Adrenal gland (tissue), 12 donors: ENCODE measurements around the gene ADCY5. TPM values are rescaled to one million over a fixed set of nuclear protein-coding genes. Genes with fewer than 3 reads are reported as not detected.

Experiments
- DNase-seq, 7 donors: peaks; one replicate each; pipeline ENCODE4 v3.0.0-alpha.2; 2019 to 2020
- H3K27ac ChIP-seq, 5 donors: fragments of 200-600 bp; sonication (generic) in 4 of 5; 1 replicate in 3 of 5; 2 replicates in 2 of 5; pipeline versions ENCODE4 v1.5.1 to v1.8.0; 2016 to 2020; ENCODE audit warnings: mild to moderate bottlenecking in 1 of 5
- H3K27me3 ChIP-seq: fragments of 200-600 bp; 2 replicates; pipeline ENCODE4 v1.8.0; 2021
- H3K36me3 ChIP-seq, 2 donors: fragments of 200-600 bp; replicated peaks in 1 of 2; 1 replicate in 1 of 2; 2 replicates in 1 of 2; pipeline versions ENCODE4 v1.5.1 to v1.8.0; 2018 to 2022
- H3K4me1 ChIP-seq, 2 donors: fragments of 200-600 bp; replicated peaks in 1 of 2; 1 replicate in 1 of 2; 2 replicates in 1 of 2; pipeline versions ENCODE4 v1.5.1 to v1.8.0; 2018 to 2021
- H3K4me3 ChIP-seq, 4 donors: fragments of 200-600 bp; sonication (generic) in 3 of 4; one replicate each; pipeline ENCODE4 v1.5.1; 2016 to 2018
- H3K9me3 ChIP-seq, 3 donors: fragments of 200-600 bp; sonication (generic) in 1 of 3; replicated peaks in 1 of 3; 1 replicate in 2 of 3; 2 replicates in 1 of 3; pipeline versions ENCODE4 v1.5.1 to v1.8.0; 2016 to 2021
- CTCF ChIP-seq, 6 experiments: fragments of 450-650 bp in 4 of 6; fragments of 200-600 bp in 2 of 6; sonication (generic) in 1 of 6; IDR thresholded peaks; 1 replicate in 5 of 6; 2 replicates in 1 of 6; pipeline versions ENCODE4 v1.5.1 to v1.8.0; 2016 to 2021; ENCODE audit warnings: antibody characterized with exemption in 6 of 6, mild to moderate bottlenecking in 2 of 6, moderate library complexity in 1 of 6
- POLR2A ChIP-seq, 2 donors: fragments of 450-650 bp; IDR thresholded peaks; one replicate each; pipeline ENCODE4 v1.6.1; 2017; ENCODE audit warnings: antibody characterized with exemption in 2 of 2, mild to moderate bottlenecking in 2 of 2, moderate library complexity in 1 of 2
- WGBS, 4 donors: extraction: QIAGEN DNeasy Blood & Tissue Kit in 2 of 4; methylation state at CpG; one replicate each; pipeline versions ENCODE4 v1.1.5 to v1.1.7; 2013 to 2017; 5-methylcytosine and 5-hydroxymethylcytosine counted together
- intact Hi-C, 2 donors: fragments of 100-400 bp; cut with DNase I; formaldehyde crosslinking; loops; one replicate each; pipeline versions ENCODE4 v1.14.1 to v1.15.0; 2022 to 2023
- polyA plus RNA-seq, 3 donors: library from polyadenylated mRNA; stranded (reverse); fragments of 200-250 nt in 2 of 3; fragments of 350-450 nt in 1 of 3; fragmentation: Illumina TruSeq in 1 of 3; extraction: RNeasy Lipid Tissue Mini Kit (QIAGEN cat#74804) in 1 of 3; gene quantifications; one replicate each; pipeline ENCODE4 v1.2.3, GENCODE V29; 2013 to 2014
- total RNA-seq, 9 donors: library from RNA; depleted of rRNA in 4 of 9; stranded (reverse); fragments of >200 nt in 4 of 9; fragments of 120-200 nt in 1 of 9; fragmentation: NEBNext Ultra II Directional in 1 of 9; extraction: Animal tissue kit (Norgen Biotek cat#: 25700) in 1 of 9; gene quantifications; one replicate each; pipeline versions ENCODE4 v1.1.0 to v1.2.4, GENCODE V29; 2013 to 2023
- donor health status: healthy with polysubstance abuse.
- donor health status: Bipolar disorder and iron deficiency.
- donor health status: DM: yes; HTN: yes; CAD: no.
- donor health status: DM: no; HTN: no; CAD: no.
- donor health status: DM: no; HTN: no; CAD: no.
- donor health status: DM: yes; HTN: yes; CAD: no.

ADCY5 gene
- total and polyA plus RNA-seq, 12 donors, result 1.2 to 12.4 (median 4.4) TPM

GRCh38 chr3:123458255-123458654 is 9.4 kb upstream of the ADCY5 start:
- intact Hi-C loops, result no loop called here
- no peak for DNase-seq
- WGBS, 4 donors, result 82 to 87% (median 85%) methylated on average over 5 of the region's 5 CpGs
- Histone ChIP-seq H3K27ac (no peak overlapping the region), H3K27me3 (no peaks in the 10 kb centered on the region), H3K4me3 (no peak overlapping the region), H3K9me3 (no peaks in the 10 kb centered on the region), H3K36me3 (no peaks in the 10 kb centered on the region), H3K4me1 (no peaks in the 10 kb centered on the region)
- TF ChIP-seq POLR2A (IDR thresholded peaks at IDR 0.05) (no peak), CTCF (IDR thresholded peaks at IDR 0.05) (no peak)

- no peak overlapping the region for H3K27ac ChIP-seq
- H3K4me1 ChIP-seq, result no peaks in the 10 kb centered on the region
- no peaks in the 10 kb centered on the region for H3K27me3 ChIP-seq
- H3K36me3 ChIP-seq, result no peaks in the 10 kb centered on the region
- WGBS, 4 donors, result 87 to 100% (median 99%) methylated on average over 1 of the region's 1 CpG
- DNase-seq, result no peak
- no peak overlapping the region for H3K4me3 ChIP-seq
- intact Hi-C loops, result no loop called here
- H3K9me3 ChIP-seq, result no peaks in the 10 kb centered on the region
- TF ChIP-seq CTCF (IDR thresholded peaks at IDR 0.05) (no peak), POLR2A (IDR thresholded peaks at IDR 0.05) (no peak)
These were observed 9.0 kb upstream of the ADCY5 start for GRCh38 chr3:123457841-123458240.

GRCh38 chr3:123453675-123454074 is 4.8 kb upstream of the ADCY5 start:
- Histone ChIP-seq H3K36me3 (no peaks in the 10 kb centered on the region), H3K27me3 (no peaks in the 10 kb centered on the region), H3K9me3 (no peaks in the 10 kb centered on the region), H3K4me3 (no peak overlapping the region), H3K27ac (no peak overlapping the region), H3K4me1 (peaks cover 0 to 4% of the 10 kb centered on the region in 2 donors)
- WGBS, 4 donors, result 60 to 67% (median 64%) methylated on average over 3 of the region's 3 CpGs
- intact Hi-C loops, result no loop called here
- no peak for TF ChIP-seq CTCF (IDR thresholded peaks at IDR 0.05)
- TF ChIP-seq POLR2A (IDR thresholded peaks at IDR 0.05), result no peak
- no peak for DNase-seq

- Histone ChIP-seq H3K9me3 (no peaks in the 10 kb centered on the region), H3K27ac (no peak overlapping the region), H3K4me3 (no peak overlapping the region), H3K27me3 (peaks cover 7% of the 10 kb centered on the region), H3K4me1 (peaks cover 0 to 9% of the 10 kb centered on the region in 2 donors), H3K36me3 (no peaks in the 10 kb centered on the region)
- 79 to 91% (median 82%) methylated on average over 4 of the region's 4 CpGs for WGBS, 4 donors
- DNase-seq, result no peak
- intact Hi-C loops, result no loop called here
- no peak for TF ChIP-seq POLR2A (IDR thresholded peaks at IDR 0.05)
- TF ChIP-seq CTCF (IDR thresholded peaks at IDR 0.05), result no peak
These were observed 2.3 kb upstream of the ADCY5 start for GRCh38 chr3:123451186-123451585.
